Breast epithelium (tissue), 4 donors: Measurements from ENCODE around the gene ARV1. TPM values are rescaled to one million over a fixed set of nuclear protein-coding genes. Genes with fewer than 3 reads are reported as not detected.

Experiments
- DNase-seq, 2 donors: peaks; one replicate each; pipeline ENCODE4 v3.0.0-alpha.2; 2019; ENCODE audit warnings: low spot score in 2 of 2
- H3K27ac ChIP-seq, 2 donors: fragments of 200-600 bp; sonication (generic) in 1 of 2; one replicate each; pipeline ENCODE4 v1.5.1; 2016 to 2019; ENCODE audit warnings: mild to moderate bottlenecking in 1 of 2
- H3K27me3 ChIP-seq, 2 donors: fragments of 200-600 bp; sonication (generic) in 1 of 2; one replicate each; pipeline versions ENCODE4 v1.5.1 to v1.6.0; 2017 to 2019; ENCODE audit warnings: control low read depth in 1 of 2, mild to moderate bottlenecking in 1 of 2
- H3K36me3 ChIP-seq: fragments of 200-600 bp; one replicate; pipeline ENCODE4 v1.5.1; 2019
- H3K4me1 ChIP-seq, 2 donors: fragments of 200-600 bp; sonication (generic); one replicate each; pipeline ENCODE4 v1.5.1; 2016 to 2019; ENCODE audit warnings: control low read depth in 1 of 2
- H3K4me3 ChIP-seq, 3 donors: fragments of 200-600 bp; sonication (generic); 1 replicate in 2 of 3; 2 replicates in 1 of 3; pipeline ENCODE4 v1.5.1; 2016 to 2019; ENCODE audit warnings: mild to moderate bottlenecking in 3 of 3, moderate library complexity in 2 of 3
- H3K9me3 ChIP-seq, 2 donors: fragments of 200-600 bp; sonication (generic) in 1 of 2; one replicate each; pipeline ENCODE4 v1.5.1; 2016 to 2019; ENCODE audit warnings: control low read depth in 1 of 2
- POLR2A ChIP-seq: fragments of 450-650 bp; IDR thresholded peaks from one replicate; pipeline ENCODE4 v1.6.1; 2016; ENCODE audit warnings: antibody characterized with exemption, mild to moderate bottlenecking, moderate library complexity
- POLR2AphosphoS5 ChIP-seq, 3 donors: sonication (generic); formaldehyde crosslinking; IDR thresholded peaks; one replicate each; pipeline ENCODE4 v1.6.1; 2017; ENCODE audit warnings: antibody characterized with exemption in 3 of 3
- intact Hi-C: fragments of 100-400 bp; cut with DNase I; formaldehyde crosslinking; loops from one replicate; pipeline ENCODE4 v1.15.1; 2023; ENCODE audit warnings: low total_unique reads
- total RNA-seq, 3 donors: library from RNA; depleted of rRNA; stranded (reverse); fragments of >200 nt; gene quantifications; one replicate each; pipeline ENCODE4 v1.1.0, GENCODE V29; 2016
- TF ChIP-seq, protein P1 (sequence below), 3 donors: fragments of 450-650 bp; IDR thresholded peaks; one replicate each; pipeline ENCODE4 v1.5.1; 2016 to 2017; ENCODE audit warnings: antibody characterized with exemption in 3 of 3, mild to moderate bottlenecking in 3 of 3, moderate library complexity in 3 of 3

Gene ARV1
- total RNA-seq, 3 donors from 2014 or later = 20.8 to 23.0 (median 21.0) TPM

DNA sequence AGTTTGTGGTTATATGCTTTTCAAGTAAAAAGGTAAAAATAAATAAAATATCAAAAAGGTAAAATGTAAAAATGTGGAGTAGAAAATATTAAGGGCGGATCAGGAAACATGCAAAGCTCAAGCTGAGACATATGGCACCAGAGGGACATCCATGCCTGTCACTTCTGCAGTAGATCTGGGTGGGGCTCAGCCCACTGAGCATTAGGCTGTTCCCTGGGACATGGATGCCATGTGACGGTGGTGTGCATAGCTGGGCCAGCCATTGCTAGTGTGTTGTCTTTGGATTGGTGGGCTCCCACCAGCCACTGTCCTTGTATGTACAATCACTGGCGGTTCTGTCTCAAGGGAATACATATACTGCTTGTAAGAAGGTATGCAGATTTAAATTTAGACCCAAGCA lies 3.3 kb upstream of the ARV1 start:
- Histone ChIP-seq H3K27ac (no peak overlapping the region), H3K27me3 (no peaks in the 10 kb centered on the region), H3K4me3 (no peak overlapping the region), H3K36me3 (no peaks in the 10 kb centered on the region), H3K9me3 (no peaks in the 10 kb centered on the region), H3K4me1 (peaks cover 0 to 6% of the 10 kb centered on the region in 2 donors)
- intact Hi-C loops = no loop called here
- TF ChIP-seq POLR2AphosphoS5 (IDR thresholded peaks at IDR 0.05) = no peak
- DNase-seq = no peak

DNA sequence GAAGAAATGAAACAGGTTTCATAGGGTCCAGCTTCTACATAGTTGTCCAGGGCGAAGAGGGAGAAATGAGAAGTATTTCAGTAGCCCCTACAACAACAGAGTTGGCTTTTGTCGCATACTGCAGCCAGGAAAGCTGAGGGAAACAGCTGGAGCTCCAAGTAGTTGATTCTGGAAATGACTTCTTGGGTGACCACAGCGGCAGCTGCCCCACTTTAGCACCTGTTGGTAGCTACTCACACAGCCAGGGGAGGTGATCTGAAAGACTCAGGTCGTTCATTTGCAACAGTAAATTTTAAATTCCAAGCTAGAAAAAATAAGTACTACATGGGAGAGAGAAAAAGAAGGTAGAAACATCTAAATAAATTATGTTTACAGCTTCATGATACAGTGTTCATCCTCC lies 2.5 kb upstream of the ARV1 start:
- no peaks in the 10 kb centered on the region for H3K36me3 ChIP-seq
- H3K9me3 ChIP-seq = no peaks in the 10 kb centered on the region
- no peak overlapping the region for H3K4me3 ChIP-seq
- TF ChIP-seq, protein P1, sequence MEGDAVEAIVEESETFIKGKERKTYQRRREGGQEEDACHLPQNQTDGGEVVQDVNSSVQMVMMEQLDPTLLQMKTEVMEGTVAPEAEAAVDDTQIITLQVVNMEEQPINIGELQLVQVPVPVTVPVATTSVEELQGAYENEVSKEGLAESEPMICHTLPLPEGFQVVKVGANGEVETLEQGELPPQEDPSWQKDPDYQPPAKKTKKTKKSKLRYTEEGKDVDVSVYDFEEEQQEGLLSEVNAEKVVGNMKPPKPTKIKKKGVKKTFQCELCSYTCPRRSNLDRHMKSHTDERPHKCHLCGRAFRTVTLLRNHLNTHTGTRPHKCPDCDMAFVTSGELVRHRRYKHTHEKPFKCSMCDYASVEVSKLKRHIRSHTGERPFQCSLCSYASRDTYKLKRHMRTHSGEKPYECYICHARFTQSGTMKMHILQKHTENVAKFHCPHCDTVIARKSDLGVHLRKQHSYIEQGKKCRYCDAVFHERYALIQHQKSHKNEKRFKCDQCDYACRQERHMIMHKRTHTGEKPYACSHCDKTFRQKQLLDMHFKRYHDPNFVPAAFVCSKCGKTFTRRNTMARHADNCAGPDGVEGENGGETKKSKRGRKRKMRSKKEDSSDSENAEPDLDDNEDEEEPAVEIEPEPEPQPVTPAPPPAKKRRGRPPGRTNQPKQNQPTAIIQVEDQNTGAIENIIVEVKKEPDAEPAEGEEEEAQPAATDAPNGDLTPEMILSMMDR (IDR thresholded peaks at IDR 0.05) = no peak
- no peak for TF ChIP-seq POLR2A
- DNase-seq = no peak
- no peaks in the 10 kb centered on the region for H3K27me3 ChIP-seq
- intact Hi-C loops = no loop called here
- H3K4me1 ChIP-seq = peaks cover 0 to 6% of the 10 kb centered on the region in 2 donors
- no peak overlapping the region for H3K27ac ChIP-seq

- TF ChIP-seq POLR2A (no peak), POLR2AphosphoS5 (IDR thresholded peaks at IDR 0.05) (no peak)
- TF ChIP-seq, protein P1 (IDR thresholded peaks at IDR 0.05) = no peak
- Histone ChIP-seq H3K4me1 (peaks cover 0 to 6% of the 10 kb centered on the region in 2 donors), H3K27me3 (no peaks in the 10 kb centered on the region), H3K27ac (peak overlapping the region in 1 of 2 donors; percentile 46), H3K9me3 (no peaks in the 10 kb centered on the region), H3K36me3 (no peaks in the 10 kb centered on the region), H3K4me3 (peak overlapping the region; percentile 80 to 98 (median 87))
- DNase-seq = no peak
- intact Hi-C loops = no loop called here
Measured at GRCh38 chr1:230976825-230977747, 1.8 kb upstream of the ARV1 start.

- Histone ChIP-seq H3K27me3 (no peaks in the 10 kb centered on the region), H3K27ac (peak overlapping the region; percentile 46 to 73), H3K36me3 (no peaks in the 10 kb centered on the region), H3K9me3 (no peaks in the 10 kb centered on the region), H3K4me1 (peaks cover 0 to 6% of the 10 kb centered on the region in 2 donors), H3K4me3 (peak overlapping the region; percentile 80 to 98 (median 87))
- intact Hi-C loops = no loop called here
- TF ChIP-seq, protein P1 (IDR thresholded peaks at IDR 0.05) = no peak
- TF ChIP-seq POLR2AphosphoS5 (IDR thresholded peaks at IDR 0.05) = no peak
- TF ChIP-seq POLR2A = no peak
- DNase-seq = no peak
Measured at GRCh38 chr1:230977761-230978490, 968 bp upstream of the ARV1 start.

DNA sequence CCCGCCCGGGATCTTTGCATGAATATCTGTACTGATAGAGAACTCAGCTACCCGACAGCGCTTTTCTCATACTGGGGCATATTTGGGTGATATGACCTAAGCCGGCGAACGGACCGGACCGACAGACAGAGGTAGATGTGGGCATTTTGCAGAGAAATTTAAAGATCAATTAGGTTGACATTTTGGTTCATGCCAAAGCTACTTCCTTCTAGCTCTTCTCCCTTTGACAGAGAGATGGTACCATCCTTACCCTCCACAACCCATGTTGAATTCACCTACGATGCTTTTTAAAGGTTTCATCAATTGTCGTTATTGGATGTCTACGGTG lies 459 bp downstream of the ARV1 start:
- Histone ChIP-seq H3K4me3 (peak overlapping the region; percentile 80 to 98 (median 87)), H3K4me1 (peaks cover 0 to 6% of the 10 kb centered on the region in 2 donors), H3K36me3 (no peaks in the 10 kb centered on the region), H3K27ac (peak overlapping the region; percentile 27 to 73), H3K27me3 (no peaks in the 10 kb centered on the region), H3K9me3 (no peaks in the 10 kb centered on the region)
- no peak for TF ChIP-seq POLR2A
- TF ChIP-seq, protein P1 (IDR thresholded peaks at IDR 0.05) = no peak
- no peak for TF ChIP-seq POLR2AphosphoS5 (IDR thresholded peaks at IDR 0.05)
- intact Hi-C loops = no loop called here
- no peak for DNase-seq
